HPDE6-E6E7 (cell line): Measurements from ENCODE around the gene C10orf105.
A peak's percentile ranks its signal among the peaks of the same experiment; 100 is the strongest.

Source experiments
- DNase-seq: peaks from one replicate; pipeline ENCODE4 v3.0.0; 2011; ENCODE audit warnings: missing footprints; ENCODE audit errors: extremely low spot score

The C10orf105 gene

DNA sequence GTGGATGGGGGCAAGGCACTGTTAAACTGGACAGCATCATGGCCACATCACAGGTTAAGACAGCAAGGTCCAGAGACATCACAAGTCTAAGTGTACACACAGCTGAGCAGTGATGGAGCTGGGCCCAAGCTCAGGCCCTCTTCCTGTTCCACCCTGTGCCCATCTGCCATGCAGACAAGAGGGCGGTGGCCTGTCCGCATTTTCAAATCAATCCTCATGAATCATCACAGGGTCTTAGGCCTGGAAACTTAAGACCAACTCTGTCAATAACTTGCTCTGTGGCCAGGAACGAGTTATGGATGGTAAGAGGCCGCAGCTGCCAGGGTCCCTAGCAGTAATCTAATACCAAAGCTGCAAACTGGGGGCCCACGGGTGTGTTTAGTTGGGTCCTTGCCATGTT lies 3.2 kb downstream of the C10orf105 start:
- DNase-seq, result no peak

DNA sequence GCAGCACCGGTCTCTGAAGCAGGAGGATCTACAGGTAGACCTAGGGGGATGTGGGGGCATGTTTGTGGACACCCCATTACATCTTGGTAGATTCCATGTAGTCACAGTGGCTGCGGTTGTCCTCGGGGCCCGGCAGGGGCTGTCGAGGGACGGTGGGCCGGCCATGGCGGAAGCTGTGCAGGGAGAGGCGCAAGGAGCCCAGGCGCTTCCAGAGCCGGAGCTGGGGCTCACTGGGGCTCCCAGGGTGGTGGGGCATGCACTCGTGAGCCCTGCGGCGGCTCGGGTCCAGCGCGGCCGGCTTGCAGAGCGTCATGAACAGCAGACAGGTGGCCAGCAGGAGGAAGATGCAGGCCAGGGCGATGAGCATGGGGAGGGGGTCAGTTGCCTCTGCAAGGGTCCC lies 3.7 kb downstream of the C10orf105 start:
- DNase-seq, result no peak

DNA sequence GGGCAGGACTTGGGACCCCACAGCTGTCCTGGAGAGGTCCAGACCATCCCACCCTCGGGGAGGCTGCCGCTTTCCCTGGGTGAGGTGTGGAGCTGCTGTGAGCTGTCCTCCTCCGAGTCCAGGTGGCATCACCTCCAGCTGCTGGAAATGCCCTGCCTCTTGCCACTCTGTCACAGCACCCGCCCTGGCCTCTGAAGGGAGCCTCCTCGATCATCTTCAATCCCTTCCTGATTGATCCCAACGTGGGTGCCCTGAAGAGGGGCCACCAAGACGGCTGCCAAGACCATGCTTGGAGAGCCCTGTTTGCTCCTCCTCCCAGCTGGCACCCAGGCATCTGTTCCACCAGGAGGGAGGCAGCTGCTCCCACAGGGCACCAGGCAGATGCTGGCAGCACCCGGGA lies 4.6 kb downstream of the C10orf105 start:
- DNase-seq, result no peak

DNA sequence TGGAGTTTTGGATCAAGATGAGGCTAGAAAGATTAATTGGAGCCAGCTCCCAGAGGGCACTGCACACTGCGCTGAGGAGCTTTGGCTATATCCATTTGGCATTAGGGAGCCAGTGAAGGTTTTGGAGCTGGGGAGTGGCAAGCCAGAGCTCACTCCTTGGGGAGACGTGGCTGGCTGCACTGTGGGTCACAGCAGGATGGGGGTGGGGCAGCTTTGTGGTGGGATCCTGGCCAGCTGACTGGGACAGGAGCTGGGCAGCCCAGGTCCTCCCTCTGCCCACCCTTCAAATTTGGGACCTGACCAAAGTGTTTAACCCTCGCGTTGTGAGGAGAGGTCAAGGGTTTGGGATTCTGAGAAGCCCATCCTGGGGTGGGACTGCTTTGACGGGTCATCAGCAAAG lies 5.0 kb downstream of the C10orf105 start:
- DNase-seq, result no peak

DNA sequence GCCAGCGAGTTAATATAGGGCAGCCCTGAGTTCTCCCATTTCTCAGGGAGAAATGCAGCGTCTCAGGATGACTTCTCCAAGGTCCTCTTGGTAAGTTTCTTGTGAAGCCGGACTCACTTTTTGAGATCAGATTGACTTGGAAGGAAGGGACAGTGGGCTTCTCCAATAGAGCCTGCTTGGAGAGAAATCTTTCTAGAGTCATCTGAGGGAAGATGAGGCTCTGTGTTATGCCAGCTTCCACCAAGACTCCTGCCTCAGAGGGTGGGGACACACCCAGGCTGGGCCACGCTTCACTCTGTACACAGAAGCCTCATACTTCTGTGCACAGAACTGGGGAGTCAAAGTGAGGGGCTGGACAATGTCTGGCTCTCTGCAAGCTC lies 5.6 kb downstream of the C10orf105 start:
- DNase-seq, result no peak

DNA sequence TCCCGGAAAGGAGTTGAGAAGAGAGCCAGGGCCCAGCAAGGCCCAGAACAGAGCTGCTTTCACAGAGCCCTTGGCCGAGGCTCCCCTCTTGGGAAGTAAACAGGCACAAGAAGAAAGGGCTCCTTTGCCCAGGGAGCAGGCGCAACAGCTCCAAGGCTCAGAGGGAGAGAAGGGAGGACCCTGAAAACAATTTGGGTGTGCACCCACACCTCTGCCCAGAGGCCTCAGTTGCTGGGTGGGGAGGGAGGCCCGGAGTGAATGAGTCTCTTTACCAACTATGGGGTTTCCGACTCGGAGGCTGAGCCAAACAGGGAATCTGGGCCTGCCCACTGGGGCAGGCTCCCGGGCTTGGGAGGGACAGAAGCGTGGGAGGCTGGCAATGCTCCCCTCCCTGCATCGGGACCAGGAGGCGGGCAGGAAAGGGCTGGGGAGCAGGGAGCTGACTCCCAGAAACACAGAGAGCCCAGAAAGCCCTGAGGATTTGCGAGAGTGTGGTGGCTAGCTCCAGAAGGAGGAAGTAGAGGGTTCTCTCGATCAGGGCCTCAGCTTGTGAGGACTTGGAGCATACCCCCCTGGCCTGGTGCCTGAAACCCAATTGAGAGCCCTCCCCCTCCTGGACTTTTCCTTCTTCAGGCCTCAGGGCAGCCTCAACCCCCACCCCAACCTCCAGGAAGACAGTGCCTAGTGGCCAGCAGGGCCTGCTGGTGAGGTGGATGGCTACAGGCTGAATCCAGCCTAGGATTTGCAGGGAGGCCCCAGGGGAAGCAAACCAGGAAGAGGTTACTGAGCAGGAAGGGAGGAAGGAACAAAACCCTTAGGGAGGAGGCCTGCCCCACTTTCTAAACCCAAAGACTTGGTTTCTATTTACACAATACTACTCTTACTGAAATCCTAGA lies 6.2 kb downstream of the C10orf105 start:
- peak; percentile 62 for DNase-seq

DNA sequence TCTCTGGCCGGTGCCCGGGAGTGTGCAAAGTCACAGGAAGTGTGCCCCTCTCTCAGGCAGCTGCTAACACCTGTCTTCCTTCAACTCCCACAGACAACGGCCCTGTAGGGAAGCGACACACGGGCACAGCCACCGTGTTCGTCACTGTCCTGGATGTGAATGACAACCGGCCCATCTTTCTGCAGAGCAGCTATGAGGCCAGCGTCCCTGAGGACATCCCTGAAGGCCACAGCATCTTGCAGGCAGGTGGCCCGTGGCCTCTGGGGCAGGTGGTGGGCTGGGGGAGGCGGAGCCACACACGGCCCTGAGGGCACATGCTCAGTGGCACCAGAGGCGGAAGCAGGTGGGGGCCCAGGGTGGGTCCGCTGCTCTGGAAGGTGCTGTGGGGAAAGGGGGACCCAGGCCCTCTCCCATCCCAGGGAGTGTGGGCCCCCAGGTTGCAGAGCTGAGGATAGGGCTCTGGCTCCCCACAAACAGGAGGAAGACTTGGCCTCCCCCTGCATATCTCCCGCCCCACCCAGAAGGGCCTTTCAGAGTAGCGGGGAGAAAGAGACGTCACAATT lies 6.9 kb downstream of the C10orf105 start:
- DNase-seq, result no peak

DNA sequence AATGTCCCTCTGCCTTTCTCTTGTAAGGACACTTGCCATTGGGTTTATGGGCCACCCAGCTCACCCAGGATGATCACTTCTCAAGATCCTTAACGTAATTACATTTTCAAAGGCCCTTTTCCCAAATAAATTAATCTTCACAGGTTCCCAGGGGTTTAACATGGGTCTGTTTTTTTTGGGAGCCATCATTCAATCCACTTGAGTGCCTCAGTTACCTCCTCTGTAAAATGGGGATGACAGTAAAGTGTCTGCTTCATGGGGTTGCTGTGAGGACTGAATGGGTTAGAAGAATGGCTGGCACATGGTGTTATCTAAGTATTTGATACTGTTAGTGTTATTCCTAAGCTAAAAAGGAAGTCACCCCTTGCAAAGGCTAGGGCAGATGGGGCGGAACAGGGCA lies 7.4 kb downstream of the C10orf105 start:
- DNase-seq, result no peak

DNA sequence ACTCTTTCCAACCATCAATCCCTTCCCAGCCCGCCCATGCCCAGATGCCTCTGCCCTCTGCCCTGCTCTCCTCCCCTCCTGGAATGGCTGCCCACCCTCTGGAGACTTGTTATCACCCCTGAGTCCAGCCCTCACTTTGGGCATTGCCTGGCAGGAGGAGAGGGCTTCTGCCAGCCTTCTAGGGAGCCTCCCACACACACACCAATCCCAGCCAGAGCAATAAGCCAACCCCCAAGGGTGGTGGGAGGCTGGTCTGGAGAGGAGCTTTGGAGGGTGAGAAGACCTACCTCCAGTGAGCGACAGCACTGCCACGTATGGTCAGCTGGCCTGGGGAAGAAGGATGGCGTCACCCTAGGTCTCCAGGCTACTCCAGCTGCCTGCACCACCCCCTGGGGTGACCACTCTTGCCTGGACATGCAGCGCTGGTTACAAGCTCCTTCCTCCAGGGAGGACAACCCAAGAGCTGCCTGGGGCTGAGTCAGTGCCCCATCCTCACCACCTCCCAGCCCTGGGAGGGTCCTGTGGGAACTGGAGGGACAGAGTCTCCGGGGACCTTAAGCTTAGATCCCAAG lies 8.4 kb downstream of the C10orf105 start:
- no peak for DNase-seq

DNA sequence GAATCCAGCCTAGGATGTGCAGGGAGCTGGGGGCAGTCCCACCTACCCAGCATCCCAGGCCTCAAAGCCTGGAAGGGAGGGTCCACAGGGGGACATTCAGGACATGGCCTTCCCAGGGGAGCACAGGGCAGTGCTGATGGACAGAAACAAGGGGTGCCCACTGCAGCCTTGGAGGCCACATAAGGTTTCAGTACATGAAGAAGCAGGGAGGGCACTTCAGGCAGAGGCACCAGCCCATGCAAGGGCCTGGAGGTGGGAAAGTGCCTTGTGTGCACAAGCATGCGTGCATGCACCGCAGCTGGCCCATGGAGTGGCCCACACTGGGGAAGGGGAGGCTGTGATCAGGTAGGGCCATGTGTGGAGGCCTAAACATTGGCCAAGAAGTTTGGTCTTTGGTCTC lies 9.1 kb downstream of the C10orf105 start:
- DNase-seq, result no peak

DNA sequence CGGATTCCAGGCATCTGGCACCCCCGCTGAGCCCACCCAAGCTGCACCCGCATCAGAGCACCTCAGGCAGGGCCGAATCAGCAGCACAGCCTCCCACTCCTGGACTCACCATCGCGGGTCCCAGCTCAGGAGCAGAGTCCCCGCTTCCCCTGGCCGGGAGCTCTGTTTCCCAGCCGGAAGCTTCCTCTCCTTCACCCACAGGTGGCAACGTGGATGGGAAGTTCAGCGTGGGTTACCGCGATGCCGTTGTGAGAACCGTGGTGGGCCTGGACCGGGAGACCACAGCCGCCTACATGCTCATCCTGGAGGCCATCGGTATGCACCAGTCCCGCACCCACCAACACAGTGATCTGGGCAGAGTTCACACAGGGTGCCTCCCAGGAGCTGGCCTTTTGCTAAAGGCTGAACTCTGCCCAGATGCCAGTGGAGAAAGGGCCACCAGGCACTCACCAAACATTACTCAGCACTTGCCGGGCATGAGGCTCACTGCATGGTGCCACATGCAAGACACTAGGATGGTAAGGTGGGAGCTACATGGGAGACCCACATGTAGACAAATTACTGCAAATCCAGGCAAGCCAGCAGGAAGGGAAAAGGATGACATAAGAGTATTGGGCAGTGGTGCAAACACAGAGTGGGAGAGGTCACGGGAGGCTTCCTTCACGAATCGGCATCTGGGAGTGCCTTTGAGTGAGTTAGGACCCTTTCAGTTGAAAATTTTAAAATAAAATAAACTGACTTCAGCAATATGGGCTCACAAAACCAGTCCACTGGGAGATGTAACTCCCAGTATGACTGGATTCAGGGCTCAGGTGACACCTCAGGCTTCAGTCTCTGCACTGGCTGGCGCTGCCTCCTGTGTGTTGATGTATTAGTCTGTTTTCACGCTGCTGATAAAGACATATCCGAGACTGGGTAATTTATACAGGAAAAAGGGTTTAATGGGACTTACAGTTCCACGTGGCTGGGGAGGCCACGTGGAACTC lies 10.4 kb downstream of the C10orf105 start:
- no peak for DNase-seq

DNA sequence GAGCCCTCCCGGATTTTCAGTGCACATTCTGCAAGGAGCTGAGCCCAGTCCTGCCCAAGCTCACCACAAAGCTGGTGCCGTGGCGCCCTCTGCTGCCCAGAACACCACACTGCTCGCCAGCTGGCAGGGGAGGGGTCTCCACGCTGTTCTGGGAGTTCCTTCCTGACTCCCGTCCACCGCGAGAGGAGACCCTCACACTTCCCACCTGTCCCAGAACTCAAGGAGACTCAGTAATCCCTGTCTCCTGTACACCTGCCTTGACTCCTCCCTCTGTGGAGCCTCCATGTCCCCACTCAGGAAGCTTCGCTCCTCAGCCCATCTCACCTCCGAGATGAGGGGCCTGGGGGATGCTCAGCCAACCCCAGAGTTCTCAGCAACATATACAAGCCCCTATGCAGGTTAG lies 11.3 kb downstream of the C10orf105 start:
- no peak for DNase-seq

DNA sequence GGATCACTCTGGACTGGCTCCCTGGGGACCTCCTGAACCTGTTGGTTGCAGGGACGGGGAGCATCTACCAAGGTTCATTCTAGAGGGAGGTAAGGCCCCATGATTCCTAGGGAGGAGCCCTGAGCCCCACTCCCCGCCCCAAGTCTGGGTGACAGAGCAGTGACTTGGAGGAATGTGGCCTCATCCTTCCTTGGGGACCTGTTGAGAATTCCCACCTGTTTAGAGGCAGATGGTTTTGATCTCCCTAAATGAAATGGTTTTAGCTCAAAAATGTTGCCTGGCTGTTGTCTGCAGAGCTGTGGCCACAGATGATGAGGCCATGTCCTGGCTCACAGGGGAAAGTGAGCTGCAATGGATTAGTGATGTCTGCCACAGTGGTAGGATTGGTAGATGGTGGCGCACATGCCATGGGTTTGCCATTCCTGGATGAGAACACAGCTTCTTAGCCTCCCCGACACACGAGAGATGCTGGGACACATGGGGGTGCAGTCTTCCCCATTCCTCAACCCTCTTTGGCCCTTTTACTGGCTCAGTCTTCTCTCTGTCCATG lies 12.3 kb downstream of the C10orf105 start:
- no peak for DNase-seq

DNA sequence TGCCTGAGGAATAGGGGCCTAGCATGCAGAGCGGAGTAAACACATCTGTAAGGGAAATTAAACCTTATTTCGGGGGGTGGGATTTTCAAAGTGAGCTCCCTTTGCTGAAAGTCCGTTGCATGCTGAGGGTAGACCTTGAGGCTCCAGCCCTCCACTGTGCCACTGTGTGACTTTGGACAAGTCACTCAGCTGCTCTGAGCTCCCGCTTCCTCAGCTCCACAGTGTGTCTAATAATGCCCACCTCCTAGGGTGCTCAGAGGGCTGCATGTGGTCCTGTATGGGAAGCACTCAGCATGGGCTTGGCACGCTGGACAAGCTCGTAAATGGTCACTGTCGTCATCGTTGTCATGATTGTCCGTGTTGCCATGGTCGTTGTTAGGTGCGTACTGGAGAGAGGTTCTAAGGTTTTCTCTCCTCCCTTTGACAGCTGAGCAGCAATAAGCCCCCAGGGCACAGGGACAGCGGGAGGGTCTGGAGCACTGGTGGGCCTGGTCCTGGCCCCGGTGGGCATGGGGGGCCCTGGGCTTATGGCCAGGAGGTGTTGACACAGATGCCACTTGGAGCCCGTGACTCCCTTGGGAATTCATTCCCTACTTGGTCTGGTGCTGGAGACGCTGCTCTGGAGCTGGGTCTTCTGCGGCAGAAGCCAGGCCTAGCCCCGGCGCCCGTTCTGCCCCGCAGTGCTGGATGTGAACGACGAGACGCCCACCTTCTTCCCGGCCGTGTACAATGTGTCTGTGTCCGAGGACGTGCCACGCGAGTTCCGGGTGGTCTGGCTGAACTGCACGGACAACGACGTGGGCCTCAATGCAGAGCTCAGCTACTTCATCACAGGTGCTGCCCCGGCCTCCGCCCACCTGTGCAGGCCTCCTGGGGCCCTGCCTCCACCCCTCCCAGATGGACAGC lies 13.1 kb downstream of the C10orf105 start:
- no peak for DNase-seq

DNA sequence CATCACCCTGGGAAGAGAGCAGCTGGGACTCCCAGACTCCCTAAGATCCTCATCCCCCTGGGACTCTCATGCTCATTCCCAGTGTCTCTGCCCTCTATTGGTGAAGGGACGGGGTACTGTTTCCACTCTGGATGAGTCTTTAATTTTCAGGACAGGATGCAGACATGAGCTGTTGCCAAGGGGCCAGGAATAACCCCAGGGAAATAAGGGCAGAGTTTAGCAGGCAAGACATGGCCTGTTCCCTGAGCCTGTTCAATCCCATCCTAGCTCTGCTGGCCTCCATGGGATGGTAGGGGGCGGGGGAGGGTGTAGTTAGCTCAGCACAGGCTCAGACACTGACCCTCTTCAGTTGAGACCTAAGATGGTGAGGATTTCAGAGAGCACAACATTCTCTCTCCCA lies 14.0 kb downstream of the C10orf105 start:
- no peak for DNase-seq

DNA sequence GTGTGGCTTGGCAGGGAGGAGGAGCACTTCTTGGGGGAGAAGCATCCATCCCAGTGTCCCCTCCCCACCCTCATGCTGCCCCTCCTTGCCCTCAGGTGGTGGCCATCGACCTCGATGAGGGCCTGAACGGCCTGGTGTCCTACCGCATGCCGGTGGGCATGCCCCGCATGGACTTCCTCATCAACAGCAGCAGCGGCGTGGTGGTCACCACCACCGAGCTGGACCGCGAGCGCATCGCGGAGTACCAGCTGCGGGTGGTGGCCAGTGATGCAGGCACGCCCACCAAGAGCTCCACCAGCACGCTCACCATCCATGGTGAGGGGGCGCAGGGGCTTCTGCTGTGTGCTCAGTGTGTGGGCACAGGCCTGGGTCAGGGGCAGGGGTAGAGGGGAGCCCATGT lies 14.8 kb downstream of the C10orf105 start:
- no peak for DNase-seq

DNA sequence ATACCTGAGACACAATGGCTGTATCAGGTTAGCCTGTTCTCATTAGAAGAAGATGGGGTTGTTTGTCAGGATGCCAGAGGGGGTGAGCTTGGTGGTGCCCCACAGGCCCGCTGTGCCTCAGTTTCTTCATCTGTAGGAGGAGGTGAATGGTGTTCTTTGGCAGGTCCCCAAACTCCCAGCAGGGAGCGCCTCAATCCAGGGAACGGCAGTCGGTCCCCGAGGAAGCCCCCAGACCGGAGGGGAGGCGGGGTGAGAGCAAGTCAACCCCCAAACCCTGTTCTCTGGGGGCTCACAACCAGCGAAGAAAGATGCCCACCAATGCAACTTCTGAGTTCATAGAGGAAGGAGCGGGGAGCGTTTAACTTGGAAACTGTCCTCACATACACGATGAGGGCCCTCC lies 16.0 kb downstream of the C10orf105 start:
- no peak for DNase-seq

DNA sequence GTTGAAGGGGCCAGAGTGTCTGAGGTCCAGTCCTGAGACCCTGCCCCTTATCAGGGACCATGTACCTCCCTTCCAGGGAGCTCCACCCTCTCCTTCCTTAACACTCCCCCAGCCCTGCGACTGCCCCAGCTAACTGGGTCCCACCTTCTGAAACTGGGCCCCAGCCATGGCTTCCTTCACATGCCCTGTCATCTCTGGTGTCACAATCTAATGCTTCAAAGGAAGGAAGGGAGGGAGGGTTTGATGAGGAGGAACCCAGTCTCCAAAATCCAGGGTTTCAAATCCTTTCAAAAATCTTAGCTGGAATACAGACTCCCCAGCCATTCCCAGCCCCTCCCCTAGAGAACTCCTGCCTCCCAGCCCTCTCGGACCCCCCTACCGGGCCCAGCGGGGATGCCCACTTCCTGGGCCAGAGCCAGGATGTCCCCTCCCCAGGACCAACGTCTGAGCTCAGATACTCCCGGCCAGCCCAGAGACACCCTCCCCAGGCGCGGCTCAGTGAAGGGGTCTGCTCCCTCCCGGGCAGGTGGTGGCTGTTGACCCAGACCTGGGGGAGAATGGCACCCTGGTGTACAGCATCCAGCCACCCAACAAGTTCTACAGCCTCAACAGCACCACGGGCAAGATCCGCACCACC lies 18.0 kb downstream of the C10orf105 start:
- no peak for DNase-seq

DNA sequence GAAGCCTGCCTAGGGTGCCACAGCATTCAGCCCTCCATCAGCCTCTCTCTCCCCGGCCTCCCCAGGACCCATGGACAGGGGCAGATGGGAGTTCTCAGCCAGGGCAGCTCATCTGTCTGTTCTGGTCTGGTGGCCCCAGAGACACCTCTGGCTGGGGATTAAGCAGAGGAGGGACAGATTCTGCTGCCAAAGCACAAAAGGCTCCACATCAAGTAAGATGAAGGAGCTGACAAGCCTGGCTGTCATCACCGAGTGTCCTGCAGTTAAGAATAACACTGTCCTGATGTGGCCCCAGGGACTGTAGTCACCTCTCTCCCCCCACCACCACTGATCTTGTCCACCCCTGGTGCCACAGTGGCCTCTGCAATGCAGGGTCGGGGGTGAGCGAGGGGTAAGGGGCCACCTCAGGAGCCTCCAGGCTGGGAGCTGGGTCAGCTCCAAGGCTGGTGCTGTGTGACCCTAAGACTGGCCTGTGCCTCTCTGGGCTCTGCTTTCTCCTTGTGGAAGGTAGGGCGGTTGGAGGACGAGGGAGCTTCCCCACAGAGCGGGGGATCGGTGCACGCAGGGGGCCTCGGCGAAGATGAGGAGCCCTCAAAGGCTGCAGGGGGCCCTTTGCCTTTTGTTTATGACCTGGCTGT lies 18.7 kb downstream of the C10orf105 start:
- no peak for DNase-seq

DNA sequence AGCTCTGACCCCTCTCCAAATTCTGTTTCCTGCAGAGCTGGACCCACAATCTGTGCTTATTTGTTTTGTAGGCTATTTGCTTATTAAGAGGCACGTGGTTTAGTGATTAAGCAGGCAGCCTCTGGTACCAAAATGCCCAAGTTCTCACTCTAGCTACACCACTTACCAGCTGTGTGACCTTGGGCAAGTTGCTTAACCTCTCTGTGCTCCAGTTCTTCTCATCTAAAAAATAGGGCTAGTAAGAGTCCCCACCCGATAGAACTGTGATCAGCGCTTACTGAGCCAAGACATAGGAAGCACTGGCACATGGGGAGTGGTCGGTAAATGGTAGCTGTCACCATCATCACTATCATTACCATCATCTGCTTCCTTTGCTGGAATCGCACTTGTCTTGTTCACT lies 20.8 kb downstream of the C10orf105 start:
- no peak for DNase-seq
